CD8-positive, alpha-beta memory T cell (primary cell): ENCODE results near the gene CTAG2. TPM values are rescaled to one million over a fixed set of nuclear protein-coding genes. Genes with fewer than 3 reads are reported as not detected.
"Not testable (repeated sequence)": the region's sequence is repeated elsewhere in the genome, so short reads cannot be mapped to it uniquely, and the experiment has no call there.

ENCODE experiments used
- CTCF ChIA-PET: fragments of 350-600 bp; sonication (Branson Sonifier 250); formaldehyde crosslinking; loops from one replicate; lab custom pipeline; 2021; ENCODE audit warnings: antibody characterized with exemption; lab: Charles Lee
- POLR2A ChIA-PET: fragments of 350-600 bp; sonication (Branson Sonifier 250); formaldehyde crosslinking; loops from one replicate; lab custom pipeline; 2021; ENCODE audit warnings: antibody characterized with exemption; lab: Charles Lee
- DNase-seq, 5 donors: peaks; one replicate each; pipeline versions ENCODE4 v3.0.0 to v3.0.0-alpha.2; 2020 to 2022; ENCODE audit warnings: mixed read lengths in 1 of 5
- H3K27ac ChIP-seq: one replicate; pipeline ENCODE4 v1.7.0; 2013; ENCODE audit warnings: low read depth, mild to moderate bottlenecking, low read length, moderate library complexity
- H3K27me3 ChIP-seq: 2 replicates; pipeline ENCODE4 v1.7.0; 2013; ENCODE audit warnings: low read length, mild to moderate bottlenecking; ENCODE audit not compliant: insufficient read depth, poor library complexity, severe bottlenecking
- H3K36me3 ChIP-seq: 2 replicates; pipeline ENCODE4 v1.7.0; 2013; ENCODE audit warnings: mild to moderate bottlenecking, low read length, moderate library complexity; ENCODE audit not compliant: insufficient read depth
- H3K4me1 ChIP-seq: 2 replicates; pipeline ENCODE4 v1.7.0; 2013; ENCODE audit warnings: mild to moderate bottlenecking, low read length, moderate library complexity; ENCODE audit not compliant: insufficient read depth
- H3K4me3 ChIP-seq: 2 replicates; pipeline ENCODE4 v1.7.0; 2013; ENCODE audit warnings: mild to moderate bottlenecking, low read length
- H3K9me3 ChIP-seq: 2 replicates; pipeline ENCODE4 v1.7.0; 2013; ENCODE audit warnings: mild to moderate bottlenecking, low read length
- H3K27ac Mint-ChIP-seq, 8 donors: one replicate each; pipeline ENCODE4 v1.8.0; 2020 to 2021; ENCODE audit warnings: mixed read lengths in 8 of 8, mild to moderate bottlenecking in 6 of 8, inconsistent platforms in 3 of 8, moderate library complexity in 3 of 8
- H3K27me3 Mint-ChIP-seq, 2 donors: one replicate each; pipeline ENCODE4 v1.8.0; 2020 to 2021; ENCODE audit warnings: mixed read lengths in 2 of 2, mild to moderate bottlenecking in 1 of 2, moderate library complexity in 1 of 2
- H3K36me3 Mint-ChIP-seq, 3 donors: one replicate each; pipeline ENCODE4 v1.8.0; 2020 to 2021; ENCODE audit warnings: mixed read lengths in 3 of 3, inconsistent platforms in 1 of 3, mild to moderate bottlenecking in 1 of 3
- H3K4me1 Mint-ChIP-seq, 3 donors: one replicate each; pipeline ENCODE4 v1.8.0; 2020 to 2021; ENCODE audit warnings: mixed read lengths in 3 of 3, inconsistent platforms in 1 of 3, mild to moderate bottlenecking in 1 of 3
- H3K4me3 Mint-ChIP-seq, 7 donors: one replicate each; pipeline ENCODE4 v1.8.0; 2020 to 2021; ENCODE audit warnings: mixed read lengths in 7 of 7, mild to moderate bottlenecking in 6 of 7, moderate library complexity in 4 of 7, inconsistent platforms in 2 of 7
- H3K9me3 Mint-ChIP-seq, 5 donors: one replicate each; pipeline ENCODE4 v1.8.0; 2020 to 2022; ENCODE audit warnings: mixed read lengths in 5 of 5, mild to moderate bottlenecking in 3 of 5, moderate library complexity in 2 of 5, inconsistent platforms in 1 of 5
- polyA plus RNA-seq: library from polyadenylated mRNA; unstranded; fragments of 300-500 nt; fragmentation: Illumina TruSeq; gene quantifications from one replicate; pipeline ENCODE4 v1.2.3, GENCODE V29; 2021
- total RNA-seq, 2 experiments: library from RNA; stranded (reverse); gene quantifications; one replicate each; pipeline ENCODE4 v1.2.3, GENCODE V29; 2021

The CTAG2 gene
- total and polyA plus RNA-seq, 3 experiments from 2014 or later: 44.1 to 47.3 TPM; not detected in 1

GRCh38 chrX:154654925-154655324, 1.5 kb upstream of the CTAG2 start:
- no peak overlapping the region for H3K4me3 Mint-ChIP-seq
- H3K27me3 ChIP-seq: no peaks in the 10 kb centered on the region
- POLR2A ChIA-PET: no interaction called here

GRCh38 chrX:154654372-154654771, 993 bp upstream of the CTAG2 start:
- no peaks in the 10 kb centered on the region for H3K27me3 ChIP-seq
- Mint-ChIP-seq H3K4me1 (no peaks in the 10 kb centered on the region), H3K9me3 (no peaks in the 10 kb centered on the region), H3K4me3 (no peak overlapping the region), H3K27ac (no peak overlapping the region), H3K36me3 (no peaks in the 10 kb centered on the region), H3K27me3 (peaks cover 0 to 1% of the 10 kb centered on the region in 2 donors)
- no peak for DNase-seq
- ChIA-PET CTCF (no interaction called here), POLR2A (no interaction called here)
- no peak overlapping the region for H3K4me3 ChIP-seq
- H3K27ac ChIP-seq: no peak overlapping the region
- H3K36me3 ChIP-seq: no peaks in the 10 kb centered on the region
- no peaks in the 10 kb centered on the region for H3K4me1 ChIP-seq
- H3K9me3 ChIP-seq: no peaks in the 10 kb centered on the region

More at GRCh38 chrX:154654925-154655324, 1.5 kb upstream of the CTAG2 start:
- H3K9me3 Mint-ChIP-seq: no peaks in the 10 kb centered on the region
- Histone ChIP-seq H3K27ac (no peak overlapping the region), H3K4me3 (no peak overlapping the region), H3K4me1 (no peaks in the 10 kb centered on the region), H3K9me3 (no peaks in the 10 kb centered on the region), H3K36me3 (no peaks in the 10 kb centered on the region)
- CTCF ChIA-PET: no interaction called here
- peaks cover 0 to 1% of the 10 kb centered on the region in 2 donors for H3K27me3 Mint-ChIP-seq
- H3K27ac Mint-ChIP-seq: no peak overlapping the region
- no peaks in the 10 kb centered on the region for H3K36me3 Mint-ChIP-seq
- no peak for DNase-seq
- no peaks in the 10 kb centered on the region for H3K4me1 Mint-ChIP-seq

- POLR2A ChIA-PET: no interaction called here
- Mint-ChIP-seq H3K36me3 (no peaks in the 10 kb centered on the region), H3K27ac (no peak overlapping the region), H3K4me1 (no peaks in the 10 kb centered on the region), H3K27me3 (peaks cover 0 to 4% of the 10 kb centered on the region in 2 donors), H3K4me3 (no peak overlapping the region), H3K9me3 (no peaks in the 10 kb centered on the region)
- no peaks in the 10 kb centered on the region for H3K4me1 ChIP-seq
- no peak for DNase-seq
- no peaks in the 10 kb centered on the region for H3K9me3 ChIP-seq
- CTCF ChIA-PET: no interaction called here
- no peaks in the 10 kb centered on the region for H3K27me3 ChIP-seq
- no peaks in the 10 kb centered on the region for H3K36me3 ChIP-seq
- no peak overlapping the region for H3K27ac ChIP-seq
- no peak overlapping the region for H3K4me3 ChIP-seq
Observed at GRCh38 chrX:154653048-154653401, 354 bp downstream of the CTAG2 start.

GRCh38 chrX:154652311-154653047, 900 bp downstream of the CTAG2 start:
- no peak for DNase-seq
- Mint-ChIP-seq H3K27ac (no peak overlapping the region), H3K4me1 (no peaks in the 10 kb centered on the region), H3K4me3 (no peak overlapping the region), H3K9me3 (no peaks in the 10 kb centered on the region), H3K36me3 (no peaks in the 10 kb centered on the region), H3K27me3 (peaks cover 0 to 4% of the 10 kb centered on the region in 2 donors)
- Histone ChIP-seq H3K27ac (no peak overlapping the region), H3K4me1 (no peaks in the 10 kb centered on the region), H3K36me3 (no peaks in the 10 kb centered on the region), H3K4me3 (no peak overlapping the region), H3K9me3 (no peaks in the 10 kb centered on the region), H3K27me3 (no peaks in the 10 kb centered on the region)
- ChIA-PET POLR2A (no interaction called here), CTCF (no interaction called here)

- H3K36me3 ChIP-seq: no peaks in the 10 kb centered on the region
- H3K9me3 ChIP-seq: no peaks in the 10 kb centered on the region
- CTCF ChIA-PET: no interaction called here
- H3K9me3 Mint-ChIP-seq: no peaks in the 10 kb centered on the region
- H3K36me3 Mint-ChIP-seq: no peaks in the 10 kb centered on the region
- H3K27ac Mint-ChIP-seq: no peak overlapping the region
- no peak for DNase-seq
- H3K4me1 ChIP-seq: no peaks in the 10 kb centered on the region
- no peak overlapping the region for H3K4me3 Mint-ChIP-seq
- H3K4me3 ChIP-seq: no peak overlapping the region
- H3K27me3 Mint-ChIP-seq: peaks cover 0 to 4% of the 10 kb centered on the region in 2 donors
- no peaks in the 10 kb centered on the region for H3K4me1 Mint-ChIP-seq
- no peak overlapping the region for H3K27ac ChIP-seq
- POLR2A ChIA-PET: no interaction called here
- no peaks in the 10 kb centered on the region for H3K27me3 ChIP-seq
Observed at GRCh38 chrX:154650221-154650510, 3.2 kb downstream of the CTAG2 start.

- Histone ChIP-seq H3K9me3 (no peaks in the 10 kb centered on the region), H3K36me3 (no peaks in the 10 kb centered on the region), H3K4me3 (no peak overlapping the region), H3K27ac (no peak overlapping the region), H3K4me1 (no peaks in the 10 kb centered on the region), H3K27me3 (no peaks in the 10 kb centered on the region)
- CTCF ChIA-PET: no interaction called here
- Mint-ChIP-seq H3K27ac (no peak overlapping the region), H3K36me3 (no peaks in the 10 kb centered on the region), H3K4me1 (no peaks in the 10 kb centered on the region), H3K27me3 (peaks cover 0 to 3% of the 10 kb centered on the region in 2 donors), H3K4me3 (no peak overlapping the region), H3K9me3 (no peaks in the 10 kb centered on the region)
- no peak for DNase-seq
- POLR2A ChIA-PET: no interaction called here
Observed at GRCh38 chrX:154649503-154650220, 3.7 kb downstream of the CTAG2 start.

GRCh38 chrX:154648931-154649330, 4.4 kb downstream of the CTAG2 start:
- H3K27ac ChIP-seq: no peak overlapping the region
- DNase-seq: no peak
- Mint-ChIP-seq H3K27me3 (peaks cover 0 to 3% of the 10 kb centered on the region in 2 donors), H3K36me3 (no peaks in the 10 kb centered on the region), H3K27ac (no peak overlapping the region), H3K4me3 (no peak overlapping the region), H3K4me1 (no peaks in the 10 kb centered on the region), H3K9me3 (no peaks in the 10 kb centered on the region)
- ChIA-PET CTCF (no interaction called here), POLR2A (no interaction called here)
- H3K36me3 ChIP-seq: no peaks in the 10 kb centered on the region
- no peaks in the 10 kb centered on the region for H3K27me3 ChIP-seq
- H3K4me1 ChIP-seq: no peaks in the 10 kb centered on the region
- H3K4me3 ChIP-seq: no peak overlapping the region
- H3K9me3 ChIP-seq: no peaks in the 10 kb centered on the region

GRCh38 chrX:154645745-154646378, 7.5 kb downstream of the CTAG2 start:
- CTCF ChIA-PET, H3K36me3 Mint-ChIP-seq: not testable (repeated sequence)

More at GRCh38 chrX:154645745-154646378, 7.5 kb downstream of the CTAG2 start:
- H3K27ac ChIP-seq, H3K9me3 ChIP-seq, H3K4me1 ChIP-seq, H3K27me3 ChIP-seq, H3K36me3 ChIP-seq, DNase-seq, H3K4me3 ChIP-seq, H3K27ac Mint-ChIP-seq, POLR2A ChIA-PET, H3K4me3 Mint-ChIP-seq, H3K27me3 Mint-ChIP-seq, H3K4me1 Mint-ChIP-seq, H3K9me3 Mint-ChIP-seq: not testable (repeated sequence)
